Body of pancreas (tissue), 4 donors: ENCODE data around the gene INCENP.

Source experiments
- CTCF ChIP-seq, 7 experiments: fragments of 450-650 bp in 4 of 7; fragments of 200-600 bp in 3 of 7; sonication (generic) in 3 of 7; IDR thresholded peaks; one replicate each; pipeline ENCODE4 v1.5.1; 2016 to 2019; ENCODE audit warnings: antibody characterized with exemption in 7 of 7
- POLR2A ChIP-seq, 3 donors: fragments of 450-650 bp; IDR thresholded peaks; one replicate each; pipeline ENCODE4 v1.6.1; 2016; ENCODE audit warnings: antibody characterized with exemption in 3 of 3, mild to moderate bottlenecking in 2 of 3

- no peak for TF ChIP-seq POLR2A (IDR thresholded peaks at IDR 0.05)
- no peak for TF ChIP-seq CTCF (IDR thresholded peaks at IDR 0.05)
These were observed 58.5 kb downstream of the INCENP start for GRCh38 chr11:62182147-62182891.
